HepG2 (cell line): ENCODE measurements around the gene CDH23. TPM values are rescaled to one million over a fixed set of nuclear protein-coding genes. Genes with fewer than 3 reads are reported as not detected.

Source experiments
- ATAC-seq: fragments of 200-7000 bp; cut with Tn5 transposase; 3 replicates; pipeline ENCODE4 v1.9.1; 2020; ENCODE audit warnings: mild to moderate bottlenecking, moderate library complexity
- BruUV-seq: library from RNA; stranded (reverse); fragments of 400-500 nt; replicated peaks from 2 replicates; lab custom pipeline; 2021; lab: Mats Ljungman, UMichigan
- CTCF ChIA-PET: fragments of 300-600 bp; formaldehyde crosslinking; extraction: SDS; loops from one replicate; lab custom pipeline; 2021; ENCODE audit warnings: low total read pairs, inconsistent platforms, low intra/inter-chr PET ratio; lab: Yijun Ruan, JAX
- POLR2A ChIA-PET: fragments of 350-600 bp; sonication (Branson Sonifier 250); formaldehyde crosslinking; loops from one replicate; lab custom pipeline; 2020; ENCODE audit warnings: antibody characterized with exemption, inconsistent platforms; lab: Yijun Ruan, JAX
- DNase-seq: peaks from one replicate; pipeline ENCODE4 v3.0.0-alpha.2; 2015; ENCODE audit warnings: low spot score
- FAIRE-seq: peaks from 3 replicates; lab custom pipeline; 2011; peaks lifted over from hg19 to GRCh38; lab: Jason Lieb, UNC
- H2AFZ ChIP-seq: one replicate; pipeline ENCODE4 v1.6.1; 2011; ENCODE audit warnings: low read length, inconsistent platforms
- H3K27ac ChIP-seq: fragments of 300-600 bp; 3 replicates; pipeline ENCODE4 v1.8.0; 2011; ENCODE audit warnings: mixed run types, mild to moderate bottlenecking, mixed read lengths, low read length, inconsistent platforms; ENCODE audit not compliant: insufficient read depth; ENCODE audit errors: extremely low read length
- H3K27me3 ChIP-seq, 2 experiments: fragments of 200-600 bp in 1 of 2; 2 replicates in 1 of 2; 3 replicates in 1 of 2; pipeline versions ENCODE4 v1.6.0 to v1.8.0; 2011; ENCODE audit warnings: low read length in 2 of 2, mild to moderate bottlenecking in 2 of 2, moderate library complexity in 2 of 2, inconsistent platforms in 1 of 2; ENCODE audit not compliant: insufficient read depth in 2 of 2, control insufficient read depth in 1 of 2
- H3K36me3 ChIP-seq, 2 experiments: fragments of 200-600 bp in 1 of 2; replicated peaks in 1 of 2; 2 replicates in 1 of 2; 3 replicates in 1 of 2; pipeline versions ENCODE4 v1.5.1 to v1.8.0; 2011; ENCODE audit warnings: low read length in 2 of 2, inconsistent platforms in 1 of 2; ENCODE audit not compliant: insufficient read depth in 2 of 2, control insufficient read depth in 1 of 2
- H3K4me1 ChIP-seq: 2 replicates; pipeline ENCODE4 v1.5.1; 2012; ENCODE audit warnings: low read length, inconsistent platforms; ENCODE audit not compliant: insufficient read depth
- H3K4me2 ChIP-seq: 2 replicates; pipeline ENCODE4 v1.6.0; 2011; ENCODE audit warnings: low read depth, low read length, inconsistent platforms
- H3K4me3 ChIP-seq, 3 experiments: fragments of 200-600 bp in 1 of 3; sonication (generic), shearing (Covaris generic) in 1 of 3; replicated peaks in 1 of 3; 2 replicates each; pipeline ENCODE4 v1.5.1; 2011 to 2016; ENCODE audit warnings: low read length in 3 of 3, inconsistent platforms in 2 of 3, low read depth in 2 of 3, mild to moderate bottlenecking in 2 of 3, control low read depth in 1 of 3, mixed read lengths in 1 of 3; ENCODE audit not compliant: insufficient read depth in 1 of 3
- H3K79me2 ChIP-seq: one replicate; pipeline ENCODE4 v1.6.1; 2011; ENCODE audit warnings: low read length, inconsistent platforms; ENCODE audit not compliant: insufficient read depth
- H3K9ac ChIP-seq: 2 replicates; pipeline ENCODE4 v1.6.0; 2011; ENCODE audit warnings: mild to moderate bottlenecking, low read depth, low read length, inconsistent platforms; ENCODE audit not compliant: insufficient read depth
- H3K9me3 ChIP-seq: 2 replicates; pipeline ENCODE4 v1.5.1; 2012; ENCODE audit warnings: mild to moderate bottlenecking, low read length
- H4K20me1 ChIP-seq: 2 replicates; pipeline ENCODE4 v1.6.0; 2011; ENCODE audit warnings: inconsistent platforms, mild to moderate bottlenecking, low read length, moderate library complexity; ENCODE audit not compliant: insufficient read depth
- ADNP ChIP-seq: sonication (generic); formaldehyde crosslinking; IDR thresholded peaks from 2 replicates; pipeline ENCODE4 v1.4.0; 2020; ENCODE audit warnings: missing genetic modification reagents
- PRDM10 ChIP-seq: sonication (generic); formaldehyde crosslinking; IDR thresholded peaks from 2 replicates; pipeline ENCODE4 v1.4.0; 2020; ENCODE audit warnings: low read depth, missing genetic modification reagents
- SCMH1 ChIP-seq: sonication (generic); formaldehyde crosslinking; IDR thresholded peaks from 2 replicates; pipeline ENCODE4 v1.9.0; 2021; ENCODE audit warnings: missing genetic modification reagents, mild to moderate bottlenecking, borderline replicate concordance
- ZBTB46 ChIP-seq: sonication (generic); formaldehyde crosslinking; IDR thresholded peaks from 2 replicates; pipeline ENCODE4 v1.4.0; 2020; ENCODE audit warnings: mild to moderate bottlenecking, missing genetic modification reagents, borderline replicate concordance
- ZNF749 ChIP-seq: sonication (generic); formaldehyde crosslinking; IDR thresholded peaks from 2 replicates; pipeline ENCODE4 v1.8.0; 2022; ENCODE audit warnings: mild to moderate bottlenecking, missing genetic modification reagents, moderate library complexity, borderline replicate concordance
- ZSCAN25 ChIP-seq: sonication (generic); formaldehyde crosslinking; IDR thresholded peaks from 2 replicates; pipeline ENCODE4 v1.8.0; 2022; ENCODE audit warnings: mild to moderate bottlenecking, missing genetic modification reagents
- WGBS: methylation state at CpG from one replicate; pipeline ENCODE4 v1.1.6; 2017; ENCODE audit warnings: low lambda C conversion rate; 5-methylcytosine and 5-hydroxymethylcytosine counted together
- in situ Hi-C: cut with HindIII; loops from 2 replicates; pipeline ENCODE4 v1.10.0; 2017; ENCODE audit warnings: low pct_unique_long_range_greater_than_20kb; ENCODE audit not compliant: extremely low pct_ligation_motif_present
- intact Hi-C: fragments of 100-400 bp; cut with micrococcal nuclease; formaldehyde crosslinking; loops from one replicate; pipeline ENCODE4 v1.10.0; 2022; ENCODE audit not compliant: unreplicated experiment
- polyA plus RNA-seq, 8 experiments: library from polyadenylated mRNA; depleted of rRNA in 3 of 8; stranded (reverse) in 7 of 8; unstranded in 1 of 8; fragments of >200 nt; fragmentation: Illumina TruSeq in 4 of 8; extraction: Trizol in 4 of 8; gene quantifications; 2 replicates each; pipeline versions ENCODE4 v1.2.1 to v1.2.3, GENCODE V29; 2011 to 2016; ENCODE audit warnings: low read depth in 4 of 8, missing spikeins in 1 of 8, mixed read lengths in 1 of 8; ENCODE audit not compliant: insufficient read depth in 1 of 8
- total RNA-seq, 5 experiments: library from RNA; depleted of rRNA; stranded (reverse); fragments of >200 nt; fragmentation: Illumina TruSeq; extraction: Trizol; gene quantifications; 2 replicates each; pipeline ENCODE4 v1.2.3, GENCODE V29; 2016; ENCODE audit warnings: low read depth in 1 of 5

CDH23 gene
- total and polyA plus RNA-seq, 2 of the 13 experiments (the other 11 are each of a cell fraction or from before 2014, with no cell fraction given) = 0.13 TPM; not detected in 1

- ATAC-seq = no peak
- FAIRE-seq = no peak
- peaks cover 3 to 33% of the 10 kb centered on the region in 2 experiments; a peak in 3 of 5 replicates for H3K27me3 ChIP-seq
- H3K27ac ChIP-seq = no peak overlapping the region
- no peaks in the 10 kb centered on the region for H3K9me3 ChIP-seq
- intact Hi-C loops (no loop called here), in situ Hi-C loops (no loop called here)
- H2AFZ ChIP-seq = no peak overlapping the region
- no peak for DNase-seq
- TF ChIP-seq ZNF749 (no peak), ZSCAN25 (CRISPR knock-in tag) (no peak), ADNP (CRISPR knock-in tag) (no peak), SCMH1 (no peak), ZBTB46 (CRISPR knock-in tag) (no peak), PRDM10 (CRISPR knock-in tag) (no peak)
- H3K79me2 ChIP-seq = no peaks in the 10 kb centered on the region
- no peaks in the 10 kb centered on the region for H3K36me3 ChIP-seq
- ChIA-PET POLR2A (no interaction called here), CTCF (no interaction called here)
- no peaks in the 10 kb centered on the region for H4K20me1 ChIP-seq
- no peak overlapping the region for H3K4me3 ChIP-seq
- no peak overlapping the region for H3K4me2 ChIP-seq
- no TSS peak for BruUV-seq
- peaks cover 63% of the 10 kb centered on the region for H3K4me1 ChIP-seq
- WGBS = 24% methylated on average over 11 of the region's 12 CpGs
- no peak overlapping the region for H3K9ac ChIP-seq
Measured at GRCh38 chr10:71756311-71757191, 359.8 kb downstream of the CDH23 start.
